EH (cell line): ENCODE data around the gene PRR33.

ENCODE experiments used
- DNase-seq: peaks from one replicate; pipeline ENCODE4 v3.0.0-alpha.2; 2015; ENCODE audit warnings: low read depth

Gene PRR33

GRCh38 chr11:1916132-1916985, 24.7 kb upstream of the PRR33 start:
- no peak for DNase-seq

- DNase-seq: no peak
Observed at GRCh38 chr11:1915795-1916131, 24.1 kb upstream of the PRR33 start.

GRCh38 chr11:1913271-1914060, 21.8 kb upstream of the PRR33 start:
- no peak for DNase-seq

- no peak for DNase-seq
Observed at GRCh38 chr11:1912289-1912878, 20.7 kb upstream of the PRR33 start.

DNA sequence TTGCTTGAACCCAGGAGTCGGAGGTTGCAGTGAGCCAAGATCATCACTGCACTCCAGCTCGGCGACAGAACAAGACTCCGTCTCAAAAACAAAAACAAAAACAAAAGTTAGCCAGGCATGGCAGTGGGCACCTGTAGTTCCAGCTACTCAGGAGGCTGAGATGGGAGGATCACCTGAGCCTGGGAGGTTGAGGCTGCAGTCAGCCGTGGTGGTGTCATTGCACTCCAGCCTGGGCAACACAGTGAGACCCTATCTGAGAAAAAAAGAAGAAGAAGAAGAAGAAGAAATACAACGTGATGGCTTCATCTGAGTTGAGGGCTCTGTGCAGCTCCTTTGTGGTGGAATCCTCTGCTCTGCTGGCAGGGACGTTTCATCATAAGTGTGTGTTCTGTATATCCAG, 17.8 kb upstream of the PRR33 start:
- no peak for DNase-seq

DNA sequence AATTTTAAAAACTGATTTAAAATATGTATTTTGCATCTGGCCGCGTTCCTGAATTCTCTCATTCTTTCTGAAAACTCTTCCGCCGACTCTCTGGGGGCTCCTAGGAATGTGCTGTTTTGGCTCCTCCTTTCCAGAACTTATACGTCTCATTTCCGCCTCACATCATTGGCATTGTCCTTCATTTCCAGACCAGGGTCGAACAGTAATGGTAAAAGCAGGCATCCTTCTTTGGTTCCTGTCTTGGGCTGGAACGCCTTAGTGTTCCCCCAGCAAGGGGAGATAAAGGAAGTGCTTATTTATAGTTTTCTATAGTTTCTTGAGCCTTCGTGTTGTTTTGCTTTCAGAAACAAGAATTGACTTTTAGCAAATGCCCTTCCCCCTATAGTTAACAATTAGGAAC, 16.9 kb upstream of the PRR33 start:
- DNase-seq: no peak

GRCh38 chr11:1906611-1907423, 15.1 kb upstream of the PRR33 start:
- DNase-seq: no peak

GRCh38 chr11:1906181-1906580, 14.5 kb upstream of the PRR33 start:
- no peak for DNase-seq

DNA sequence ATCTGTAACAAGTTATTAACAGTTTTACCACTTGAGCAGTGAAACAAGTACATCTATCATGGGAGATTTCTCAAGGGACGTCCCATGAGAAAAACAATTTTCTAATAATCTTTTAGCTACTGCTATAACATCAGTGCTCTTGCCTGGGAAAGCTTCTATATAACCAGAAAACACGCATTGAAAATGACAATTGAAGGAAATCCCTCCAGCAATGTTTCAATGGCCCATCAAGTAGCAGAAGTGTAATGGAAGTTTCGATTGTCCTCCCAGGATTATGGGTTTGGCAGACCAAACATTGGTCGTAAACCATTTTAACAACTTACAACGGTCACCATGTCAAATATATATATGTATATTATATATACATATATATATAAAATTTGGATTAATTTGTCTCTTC, 8.0 kb upstream of the PRR33 start:
- no peak for DNase-seq

GRCh38 chr11:1899090-1899489, 7.4 kb upstream of the PRR33 start:
- no peak for DNase-seq

- no peak for DNase-seq
Observed at GRCh38 chr11:1896923-1897322, 5.2 kb upstream of the PRR33 start.

DNA sequence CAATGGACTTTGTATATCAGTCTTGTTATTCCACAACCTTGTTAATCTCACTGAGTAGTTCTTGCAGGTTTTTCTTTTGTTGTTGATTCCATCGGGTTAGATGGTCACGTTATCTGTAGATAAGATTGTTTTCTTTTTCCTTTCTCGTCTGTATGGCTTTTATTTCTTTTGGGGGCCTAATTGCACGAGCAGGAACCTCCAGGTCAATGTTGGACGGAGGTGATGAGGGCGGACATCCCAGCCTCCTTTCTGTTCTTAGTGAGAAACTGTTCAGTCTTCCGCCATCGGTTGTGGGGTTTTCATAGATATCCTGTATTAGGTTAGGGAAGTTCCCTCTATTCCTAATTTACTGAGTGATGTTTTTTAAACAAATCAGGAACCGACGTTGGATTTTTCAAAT, 4.8 kb upstream of the PRR33 start:
- DNase-seq: no peak

DNA sequence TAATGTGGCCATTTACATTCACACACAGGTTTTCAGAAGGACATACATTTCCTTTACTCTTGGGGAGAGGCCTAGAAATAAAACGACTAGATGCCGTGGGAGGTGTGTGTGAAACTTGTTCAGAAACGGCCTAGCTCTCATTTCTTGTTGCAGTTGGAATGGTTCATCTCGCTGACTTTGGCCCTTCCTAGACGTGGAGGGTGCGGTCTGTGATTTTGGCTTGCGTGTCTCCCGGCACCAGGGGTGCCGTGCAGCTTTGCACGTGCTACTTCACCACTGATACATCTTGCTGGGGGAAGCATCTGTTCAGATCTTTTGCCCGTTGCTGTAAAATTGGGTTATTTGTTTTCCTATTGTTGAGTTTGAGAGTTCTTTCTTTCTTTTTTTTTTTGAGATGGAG, 3.1 kb upstream of the PRR33 start:
- no peak for DNase-seq

DNA sequence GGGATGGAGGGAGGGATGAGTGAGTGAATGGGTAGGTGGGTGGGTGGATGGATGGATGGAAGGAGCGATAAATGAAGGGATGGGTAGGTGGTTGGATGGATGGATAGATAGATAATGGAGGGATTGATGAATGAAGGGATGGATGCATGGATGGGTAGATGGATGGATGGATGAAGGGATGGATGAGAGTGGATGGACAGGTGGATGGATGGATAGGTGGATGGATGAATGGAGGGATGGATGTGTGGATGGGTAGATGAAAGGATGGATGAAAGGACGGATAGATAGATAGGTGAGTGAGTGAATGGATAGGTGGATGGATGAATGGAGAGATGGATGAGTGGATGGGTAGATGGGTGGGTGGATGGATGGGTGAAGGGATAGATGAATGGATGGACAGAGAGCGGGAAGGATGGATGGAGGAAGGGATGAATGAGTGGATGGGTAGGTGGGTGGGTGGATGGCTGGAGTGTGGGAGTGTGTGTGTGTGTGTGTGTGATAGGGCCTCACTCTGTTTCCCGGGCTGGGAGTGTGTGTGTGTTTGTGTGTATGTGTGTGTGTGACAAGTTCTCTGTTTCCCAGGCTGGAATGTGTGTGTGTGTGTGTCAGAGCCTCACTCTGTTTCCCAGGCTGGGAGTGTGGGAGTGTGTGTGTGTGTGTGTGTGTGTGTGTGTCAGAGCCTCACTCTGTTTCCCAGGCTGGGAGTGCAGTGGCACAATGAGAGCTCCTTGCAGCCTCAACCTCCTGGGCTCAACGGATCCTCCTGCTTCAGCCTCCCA, 2.1 kb upstream of the PRR33 start:
- DNase-seq: peak; percentile 8

DNA sequence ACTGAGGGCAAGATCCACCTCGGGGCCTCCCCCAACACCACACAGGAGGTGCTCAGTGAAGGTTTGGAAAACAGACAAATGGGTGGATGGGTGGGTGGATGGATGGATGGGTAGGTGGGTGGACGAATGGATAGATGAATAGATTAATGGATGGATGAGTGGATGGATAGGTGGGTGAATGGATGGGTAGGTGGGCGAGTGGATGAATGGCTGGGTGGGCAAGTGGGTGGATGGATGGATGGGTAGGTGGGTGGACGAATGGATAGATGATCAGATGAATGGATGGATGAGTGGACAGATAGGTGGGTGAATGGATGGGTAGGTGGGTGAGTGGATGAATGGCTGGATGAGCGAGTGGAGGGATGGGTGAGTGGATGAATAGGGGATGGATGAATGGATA, 863 bp upstream of the PRR33 start:
- no peak for DNase-seq

DNA sequence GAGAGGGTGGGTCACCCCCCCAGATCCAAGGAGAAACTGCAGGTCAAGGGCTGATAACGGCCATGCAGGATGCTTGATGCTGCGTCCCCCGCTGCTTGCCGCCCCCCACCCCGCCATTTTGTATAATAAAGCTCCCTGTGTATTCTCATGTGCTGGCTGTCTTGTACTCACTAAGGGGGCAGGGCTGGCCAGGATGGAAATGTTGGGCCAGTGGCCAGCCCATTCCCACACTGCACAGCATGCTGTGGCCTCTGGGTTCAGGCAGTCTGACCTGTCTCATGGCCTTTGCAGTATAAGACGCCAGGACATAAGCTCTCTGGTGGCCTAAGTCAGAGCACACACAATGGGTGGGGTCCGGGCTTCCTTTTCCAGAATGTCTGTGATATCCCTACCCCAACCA, 421 bp upstream of the PRR33 start:
- no peak for DNase-seq

- DNase-seq: no peak
Observed at GRCh38 chr11:1890856-1891830, 552 bp downstream of the PRR33 start.

DNA sequence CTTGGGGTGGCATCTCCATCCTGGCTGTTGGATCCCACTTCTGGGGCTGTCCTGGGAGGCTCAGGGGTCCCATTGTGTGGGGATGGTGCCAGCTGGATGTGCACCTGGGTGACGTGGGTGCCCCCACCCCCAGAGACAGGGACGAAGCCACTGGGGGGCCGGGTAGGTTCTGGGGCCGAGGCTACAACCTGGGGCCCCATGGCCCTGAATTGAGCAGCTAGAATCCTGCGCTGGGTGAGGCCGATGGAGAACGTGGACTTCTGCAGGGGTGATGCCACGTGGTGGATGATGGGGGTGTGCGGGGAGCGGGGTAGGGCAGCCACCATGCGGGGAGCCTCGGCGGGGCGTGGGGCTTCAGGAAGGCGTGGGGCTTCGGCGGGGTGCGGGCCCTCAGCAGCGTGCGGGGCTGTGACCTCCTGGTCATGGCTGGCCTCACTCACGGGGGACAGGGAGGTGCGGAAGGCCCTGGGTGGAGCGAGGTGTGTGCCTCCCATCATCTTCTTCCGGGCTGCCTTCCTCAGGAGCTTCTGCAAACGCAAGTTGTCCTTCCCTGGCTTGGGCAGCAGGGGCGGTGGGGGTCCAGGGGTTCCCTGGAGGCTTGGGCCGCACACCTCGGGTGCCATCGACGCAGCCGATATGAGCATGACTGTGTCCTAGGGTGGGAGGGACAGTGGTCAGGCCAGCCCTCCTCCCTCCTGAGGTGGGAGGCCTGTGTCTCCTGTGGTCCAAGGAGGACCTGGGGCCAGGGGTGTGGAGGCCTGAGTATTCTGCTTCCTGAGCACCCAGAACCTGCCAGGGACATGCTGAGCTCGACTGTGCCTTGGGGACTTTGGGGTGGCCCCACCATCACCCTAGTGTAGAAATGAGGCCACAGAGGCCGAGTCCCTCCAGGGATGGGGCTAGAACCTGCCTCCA, 1.5 kb downstream of the PRR33 start:
- no peak for DNase-seq

- no peak for DNase-seq
Observed at GRCh38 chr11:1889224-1889930, 2.3 kb downstream of the PRR33 start.
